ENCODE data around the gene MUC6.

The MUC6 gene

DNA sequence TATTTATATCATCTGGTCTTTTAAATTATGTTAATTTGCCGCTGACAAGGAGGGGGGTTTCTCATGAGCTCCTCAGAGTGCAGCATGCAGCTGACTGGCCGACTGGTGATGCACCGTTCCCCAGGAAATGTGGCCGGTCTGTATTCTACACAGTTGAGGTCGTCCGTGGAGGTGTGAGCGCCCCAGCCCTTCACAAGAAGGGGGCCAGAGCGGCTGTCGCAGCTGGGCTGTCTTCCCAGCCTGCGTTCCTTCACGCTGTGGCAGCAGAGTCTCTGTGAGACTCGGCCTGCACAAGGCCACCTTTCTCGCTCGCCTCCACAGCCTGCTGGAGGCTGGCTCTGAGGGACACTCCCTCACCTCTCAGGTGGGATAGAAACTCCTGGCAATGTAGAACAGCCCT is 67.7 kb downstream of the MUC6 start:
- Histone ChIP-seq H3K9me3 (no peaks in the 10 kb centered on the region), H3K27ac (no peak overlapping the region), H3K4me1 (ENCODE audit: control insufficient read depth in 1 of 2, insufficient read depth in 1 of 2, low read depth in 1 of 2, low read length in 1 of 2) (peaks cover 33 to 36% of the 10 kb centered on the region in 2 experiments), H3K36me3 (peaks cover 33% of the 10 kb centered on the region), H3K27me3 (no peaks in the 10 kb centered on the region), H3K4me3 (ENCODE audit: low read depth in 1 of 2, low read length in 1 of 2) (no peak overlapping the region)
- TF ChIP-seq, protein P1, sequence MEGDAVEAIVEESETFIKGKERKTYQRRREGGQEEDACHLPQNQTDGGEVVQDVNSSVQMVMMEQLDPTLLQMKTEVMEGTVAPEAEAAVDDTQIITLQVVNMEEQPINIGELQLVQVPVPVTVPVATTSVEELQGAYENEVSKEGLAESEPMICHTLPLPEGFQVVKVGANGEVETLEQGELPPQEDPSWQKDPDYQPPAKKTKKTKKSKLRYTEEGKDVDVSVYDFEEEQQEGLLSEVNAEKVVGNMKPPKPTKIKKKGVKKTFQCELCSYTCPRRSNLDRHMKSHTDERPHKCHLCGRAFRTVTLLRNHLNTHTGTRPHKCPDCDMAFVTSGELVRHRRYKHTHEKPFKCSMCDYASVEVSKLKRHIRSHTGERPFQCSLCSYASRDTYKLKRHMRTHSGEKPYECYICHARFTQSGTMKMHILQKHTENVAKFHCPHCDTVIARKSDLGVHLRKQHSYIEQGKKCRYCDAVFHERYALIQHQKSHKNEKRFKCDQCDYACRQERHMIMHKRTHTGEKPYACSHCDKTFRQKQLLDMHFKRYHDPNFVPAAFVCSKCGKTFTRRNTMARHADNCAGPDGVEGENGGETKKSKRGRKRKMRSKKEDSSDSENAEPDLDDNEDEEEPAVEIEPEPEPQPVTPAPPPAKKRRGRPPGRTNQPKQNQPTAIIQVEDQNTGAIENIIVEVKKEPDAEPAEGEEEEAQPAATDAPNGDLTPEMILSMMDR (IDR thresholded peaks at IDR 0.05): no peak

DNA sequence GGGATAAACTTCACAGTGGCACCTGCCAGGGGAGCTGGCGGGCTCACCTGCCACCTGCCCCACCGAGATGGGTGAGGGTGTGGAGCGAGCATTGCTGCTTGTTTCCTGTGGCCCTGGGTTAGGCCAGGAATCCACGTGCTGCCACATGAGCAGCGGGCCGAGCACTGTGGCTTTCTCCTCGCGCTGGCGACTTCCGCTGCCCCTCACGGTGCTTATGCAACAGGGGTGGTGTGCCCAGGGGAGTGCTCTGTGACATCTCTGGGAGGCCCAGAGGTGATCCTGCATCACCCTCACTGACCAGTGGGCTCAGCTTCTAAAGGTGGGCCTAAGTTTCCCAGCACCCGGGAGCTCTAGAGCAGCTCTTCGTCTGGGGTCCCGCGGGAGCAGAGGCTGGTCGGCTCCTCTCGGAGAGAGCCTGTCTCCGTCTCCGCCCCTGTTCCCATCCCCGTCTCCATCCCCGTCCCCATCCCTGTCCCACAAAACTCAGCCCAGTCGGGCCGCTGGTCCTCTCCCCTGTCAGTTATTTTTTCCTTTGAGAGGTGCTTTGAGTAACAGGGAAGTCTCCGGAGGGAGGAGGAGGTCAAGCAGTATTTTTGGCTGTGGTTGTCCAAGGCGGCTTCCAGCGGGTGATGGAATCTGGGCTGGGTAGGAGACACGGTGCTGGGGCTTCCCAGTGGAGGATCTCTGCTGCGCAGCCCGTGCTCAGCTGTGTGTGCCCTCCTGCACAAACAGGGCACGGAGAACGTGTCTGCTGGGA is 68.3 kb downstream of the MUC6 start:
- no peaks in the 10 kb centered on the region for H3K9me3 ChIP-seq
- no peaks in the 10 kb centered on the region for H3K27me3 ChIP-seq
- peaks cover 33% of the 10 kb centered on the region for H3K36me3 ChIP-seq
- H3K4me3 ChIP-seq (ENCODE audit: low read depth in 1 of 2, low read length in 1 of 2): no peak overlapping the region
- TF ChIP-seq, protein P1 (IDR thresholded peaks at IDR 0.05): no peak
- H3K4me1 ChIP-seq (ENCODE audit: control insufficient read depth in 1 of 2, insufficient read depth in 1 of 2, low read depth in 1 of 2, low read length in 1 of 2): peaks cover 33 to 36% of the 10 kb centered on the region in 2 experiments
- H3K27ac ChIP-seq: no peak overlapping the region

DNA sequence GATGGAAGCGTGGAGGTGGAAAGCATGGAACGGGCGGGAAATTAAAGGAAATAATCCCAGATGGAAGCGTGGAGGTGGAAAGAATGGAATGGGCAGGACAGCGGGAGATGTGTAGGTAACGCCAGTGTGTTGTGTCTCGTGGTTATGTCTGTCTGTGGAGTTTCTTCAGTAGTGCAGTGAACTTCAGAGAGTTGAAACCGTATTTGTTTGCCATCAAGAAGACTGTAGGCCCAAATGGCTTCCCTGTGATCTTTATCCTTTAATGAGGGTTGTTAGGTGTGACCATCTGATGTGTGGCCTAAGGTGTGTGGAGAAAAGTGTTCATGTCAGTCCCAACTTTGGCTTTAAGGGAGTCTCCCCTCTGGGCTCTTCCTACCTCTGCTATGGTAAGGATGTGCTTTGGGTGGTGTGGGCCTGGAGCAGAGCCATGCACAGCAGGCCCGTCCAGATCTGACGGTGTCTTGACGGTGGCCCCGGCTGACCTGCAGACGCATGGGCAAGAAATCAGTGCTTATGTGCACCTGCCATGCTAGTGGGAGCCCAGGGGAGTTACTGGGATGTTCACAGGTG is 71.2 kb downstream of the MUC6 start:
- Histone ChIP-seq H3K27ac (no peak overlapping the region), H3K4me1 (ENCODE audit: control insufficient read depth in 1 of 2, insufficient read depth in 1 of 2, low read depth in 1 of 2, low read length in 1 of 2) (peaks cover 21 to 23% of the 10 kb centered on the region in 2 experiments), H3K36me3 (peaks cover 28% of the 10 kb centered on the region), H3K9me3 (no peaks in the 10 kb centered on the region), H3K4me3 (ENCODE audit: low read depth in 1 of 2, low read length in 1 of 2) (no peak overlapping the region), H3K27me3 (no peaks in the 10 kb centered on the region)
- TF ChIP-seq, protein P1 (IDR thresholded peaks at IDR 0.05): no peak

DNA sequence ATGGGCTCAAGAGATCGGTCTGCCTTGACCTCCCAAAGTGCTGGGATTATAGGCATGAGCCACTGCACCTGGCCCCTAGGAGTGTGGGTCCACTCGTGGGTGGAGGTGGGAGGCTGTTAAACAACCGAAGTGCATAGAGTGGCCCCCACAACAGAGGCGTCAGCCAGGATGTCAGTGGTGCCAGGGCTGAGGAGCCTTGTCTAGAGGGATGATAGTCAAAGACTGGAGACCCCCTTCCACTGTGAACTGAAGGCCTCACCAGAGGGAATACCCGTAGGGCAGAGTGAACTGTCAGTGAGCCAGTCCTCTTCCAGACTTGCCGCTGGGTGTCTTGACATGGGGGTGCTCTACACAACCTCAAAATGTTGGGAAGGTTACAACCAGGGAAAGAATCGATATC is 72.7 kb downstream of the MUC6 start:
- Histone ChIP-seq H3K4me1 (ENCODE audit: control insufficient read depth in 1 of 2, insufficient read depth in 1 of 2, low read depth in 1 of 2, low read length in 1 of 2) (peaks cover 10 to 14% of the 10 kb centered on the region in 2 experiments), H3K9me3 (no peaks in the 10 kb centered on the region), H3K27me3 (no peaks in the 10 kb centered on the region), H3K27ac (no peak overlapping the region), H3K36me3 (peaks cover 36% of the 10 kb centered on the region), H3K4me3 (ENCODE audit: low read depth in 1 of 2, low read length in 1 of 2) (no peak overlapping the region)
- TF ChIP-seq, protein P1 (IDR thresholded peaks at IDR 0.05): no peak
